Stimulated activated CD4-positive, alpha-beta T cell treated with anti-CD3 and anti-CD28 coated beads, TNF-alpha, amount 100 ng/mL, for 4 hours (primary cell): ENCODE measurements around the gene APOM.

Source experiments
- DNase-seq, 3 experiments: peaks; one replicate each; pipeline ENCODE4 v3.0.0-alpha.2; 2020; ENCODE audit warnings: low read depth in 3 of 3

APOM gene

GRCh38 chr6:31655349-31656237 lies at the start of gene APOM:
APOM (plus strand) TSS chr6:31655894; CDS start chr6:31655967, 73 bp downstream.
- DNase-seq: no peak

GRCh38 chr6:31607317-31607716 lies 48.4 kb upstream of the APOM start:
- DNase-seq: no peak

GRCh38 chr6:31609519-31610406 lies 45.9 kb upstream of the APOM start:
- DNase-seq: no peak

- no peak for DNase-seq
Observed at GRCh38 chr6:31610968-31611367, 44.7 kb upstream of the APOM start.

GRCh38 chr6:31614075-31614619 lies 41.5 kb upstream of the APOM start:
- DNase-seq: no peak

- no peak for DNase-seq
Observed at GRCh38 chr6:31614684-31615578, 40.8 kb upstream of the APOM start, which contains the start of gene AIF1. AIF1 (plus strand) TSS chr6:31615234; CDS start chr6:31615330, 96 bp downstream.

GRCh38 chr6:31615748-31616147 lies 39.9 kb upstream of the APOM start:
- DNase-seq: no peak

- no peak for DNase-seq
Observed at GRCh38 chr6:31617010-31617409, 38.7 kb upstream of the APOM start.

- DNase-seq: peak; percentile 84 to 96 (median 90)
Observed at GRCh38 chr6:31619805-31620585, 35.7 kb upstream of the APOM start.

- DNase-seq: peak in 2 of 3 experiments; percentile 63 to 87
Observed at GRCh38 chr6:31620586-31621319, 34.9 kb upstream of the APOM start, which contains the start of gene PRRC2A. PRRC2A (plus strand) TSS chr6:31620715; CDS start chr6:31622790, 2,075 bp downstream.

- DNase-seq: no peak
Observed at GRCh38 chr6:31621320-31621939, 34.3 kb upstream of the APOM start.

GRCh38 chr6:31621991-31622390 lies 33.7 kb upstream of the APOM start:
- DNase-seq: no peak

- DNase-seq: no peak
Observed at GRCh38 chr6:31622684-31623091, 33.0 kb upstream of the APOM start.

GRCh38 chr6:31624070-31624469 lies 31.6 kb upstream of the APOM start:
- DNase-seq: no peak

- DNase-seq: no peak
Observed at GRCh38 chr6:31626952-31627351, 28.7 kb upstream of the APOM start.

GRCh38 chr6:31627690-31628287 lies 27.9 kb upstream of the APOM start:
- DNase-seq: no peak

- no peak for DNase-seq
Observed at GRCh38 chr6:31629014-31629413, 26.7 kb upstream of the APOM start.

- no peak for DNase-seq
Observed at GRCh38 chr6:31630177-31630934, 25.3 kb upstream of the APOM start.
